Activated CD4-positive, CD25-positive, alpha-beta regulatory T cell treated with anti-CD3 and anti-CD28 coated beads, Interleukin-2, amount 50 U/mL, for 24 hours (primary cell): Measurements from ENCODE around the gene RIMBP2.

ENCODE experiments used
- ATAC-seq, 2 donors: fragments of 150-1000 bp; cut with Tn5 transposase; one replicate each; pipeline ENCODE4 v1.10.0; 2021; ENCODE audit warnings: mild to moderate bottlenecking in 1 of 2, moderate library complexity in 1 of 2

The RIMBP2 gene

GRCh38 chr12:130350715-130351114 lies 365.4 kb downstream of the RIMBP2 start:
- no peak for ATAC-seq

GRCh38 chr12:130347588-130347987 lies 368.5 kb downstream of the RIMBP2 start:
- ATAC-seq, result no peak
